Adrenal gland (tissue), 12 donors: ENCODE measurements around the gene DNAH1. TPM values are rescaled to one million over a fixed set of nuclear protein-coding genes. Genes with fewer than 3 reads are reported as not detected.

Source experiments
- DNase-seq, 7 donors: peaks; one replicate each; pipeline ENCODE4 v3.0.0-alpha.2; 2019 to 2020
- H3K27ac ChIP-seq, 5 donors: fragments of 200-600 bp; sonication (generic) in 4 of 5; 1 replicate in 3 of 5; 2 replicates in 2 of 5; pipeline versions ENCODE4 v1.5.1 to v1.8.0; 2016 to 2020; ENCODE audit warnings: mild to moderate bottlenecking in 1 of 5
- H3K27me3 ChIP-seq: fragments of 200-600 bp; 2 replicates; pipeline ENCODE4 v1.8.0; 2021
- H3K36me3 ChIP-seq, 2 donors: fragments of 200-600 bp; replicated peaks in 1 of 2; 1 replicate in 1 of 2; 2 replicates in 1 of 2; pipeline versions ENCODE4 v1.5.1 to v1.8.0; 2018 to 2022
- H3K4me1 ChIP-seq, 2 donors: fragments of 200-600 bp; replicated peaks in 1 of 2; 1 replicate in 1 of 2; 2 replicates in 1 of 2; pipeline versions ENCODE4 v1.5.1 to v1.8.0; 2018 to 2021
- H3K4me3 ChIP-seq, 4 donors: fragments of 200-600 bp; sonication (generic) in 3 of 4; one replicate each; pipeline ENCODE4 v1.5.1; 2016 to 2018
- H3K9me3 ChIP-seq, 3 donors: fragments of 200-600 bp; sonication (generic) in 1 of 3; replicated peaks in 1 of 3; 1 replicate in 2 of 3; 2 replicates in 1 of 3; pipeline versions ENCODE4 v1.5.1 to v1.8.0; 2016 to 2021
- CTCF ChIP-seq, 6 experiments: fragments of 450-650 bp in 4 of 6; fragments of 200-600 bp in 2 of 6; sonication (generic) in 1 of 6; IDR thresholded peaks; 1 replicate in 5 of 6; 2 replicates in 1 of 6; pipeline versions ENCODE4 v1.5.1 to v1.8.0; 2016 to 2021; ENCODE audit warnings: antibody characterized with exemption in 6 of 6, mild to moderate bottlenecking in 2 of 6, moderate library complexity in 1 of 6
- POLR2A ChIP-seq, 2 donors: fragments of 450-650 bp; IDR thresholded peaks; one replicate each; pipeline ENCODE4 v1.6.1; 2017; ENCODE audit warnings: antibody characterized with exemption in 2 of 2, mild to moderate bottlenecking in 2 of 2, moderate library complexity in 1 of 2
- WGBS, 4 donors: extraction: QIAGEN DNeasy Blood & Tissue Kit in 2 of 4; methylation state at CpG; one replicate each; pipeline versions ENCODE4 v1.1.5 to v1.1.7; 2013 to 2017; 5-methylcytosine and 5-hydroxymethylcytosine counted together
- intact Hi-C, 2 donors: fragments of 100-400 bp; cut with DNase I; formaldehyde crosslinking; loops; one replicate each; pipeline versions ENCODE4 v1.14.1 to v1.15.0; 2022 to 2023
- polyA plus RNA-seq, 3 donors: library from polyadenylated mRNA; stranded (reverse); fragments of 200-250 nt in 2 of 3; fragments of 350-450 nt in 1 of 3; fragmentation: Illumina TruSeq in 1 of 3; extraction: RNeasy Lipid Tissue Mini Kit (QIAGEN cat#74804) in 1 of 3; gene quantifications; one replicate each; pipeline ENCODE4 v1.2.3, GENCODE V29; 2013 to 2014
- total RNA-seq, 9 donors: library from RNA; depleted of rRNA in 4 of 9; stranded (reverse); fragments of >200 nt in 4 of 9; fragments of 120-200 nt in 1 of 9; fragmentation: NEBNext Ultra II Directional in 1 of 9; extraction: Animal tissue kit (Norgen Biotek cat#: 25700) in 1 of 9; gene quantifications; one replicate each; pipeline versions ENCODE4 v1.1.0 to v1.2.4, GENCODE V29; 2013 to 2023
- donor health status: healthy with polysubstance abuse.
- donor health status: Bipolar disorder and iron deficiency.
- donor health status: DM: yes; HTN: yes; CAD: no.
- donor health status: DM: no; HTN: no; CAD: no.
- donor health status: DM: no; HTN: no; CAD: no.
- donor health status: DM: yes; HTN: yes; CAD: no.

DNAH1 gene
- total and polyA plus RNA-seq, 12 donors: 2.1 to 24.4 (median 9.0) TPM

GRCh38 chr3:52347716-52348635 lies 31.9 kb downstream of the DNAH1 start:
- H3K36me3 ChIP-seq: no peaks in the 10 kb centered on the region
- no peak for DNase-seq
- H3K9me3 ChIP-seq: no peaks in the 10 kb centered on the region
- peaks cover 18 to 20% of the 10 kb centered on the region in 2 donors for H3K4me1 ChIP-seq
- no peak overlapping the region for H3K4me3 ChIP-seq
- no peak for TF ChIP-seq CTCF (IDR thresholded peaks at IDR 0.05)
- no peak for TF ChIP-seq POLR2A (IDR thresholded peaks at IDR 0.05)
- no peaks in the 10 kb centered on the region for H3K27me3 ChIP-seq
- H3K27ac ChIP-seq: peak overlapping the region in 2 of 5 donors; percentile 55 to 88
- intact Hi-C loops: loop anchor here in 1 of 2 donors (5.0 kb wide), 1 partner anchor 126 kb away; no protein-coding TSS in a partner anchor
- 91 to 93% (median 93%) methylated on average over 7 to 13 of the region's 13 CpGs for WGBS, 4 donors

- H3K36me3 ChIP-seq: no peaks in the 10 kb centered on the region
- intact Hi-C loops: loop anchor here in 1 of 2 donors (5.0 kb wide), 1 partner anchor 127 kb away; no protein-coding TSS in a partner anchor
- no peak for TF ChIP-seq POLR2A (IDR thresholded peaks at IDR 0.05)
- no peak for TF ChIP-seq CTCF (IDR thresholded peaks at IDR 0.05)
- WGBS, 4 donors: 91 to 100% (median 98%) methylated on average over 2 to 11 of the region's 11 CpGs
- no peak overlapping the region for H3K4me3 ChIP-seq
- no peaks in the 10 kb centered on the region for H3K9me3 ChIP-seq
- no peak overlapping the region for H3K27ac ChIP-seq
- DNase-seq: no peak
- H3K4me1 ChIP-seq: peaks cover 18 to 20% of the 10 kb centered on the region in 2 donors
- H3K27me3 ChIP-seq: no peaks in the 10 kb centered on the region
These were observed 33.0 kb downstream of the DNAH1 start for GRCh38 chr3:52349131-52349530.

- DNase-seq: no peak
- no peak overlapping the region for H3K4me3 ChIP-seq
- H3K27ac ChIP-seq: no peak overlapping the region
- intact Hi-C loops: loop anchor here in 1 of 2 donors (5.0 kb wide), 1 partner anchor 128 kb away; no protein-coding TSS in a partner anchor
- H3K9me3 ChIP-seq: no peaks in the 10 kb centered on the region
- TF ChIP-seq CTCF (IDR thresholded peaks at IDR 0.05) (no peak), POLR2A (IDR thresholded peaks at IDR 0.05) (no peak)
- peaks cover 18 to 20% of the 10 kb centered on the region in 2 donors for H3K4me1 ChIP-seq
- H3K36me3 ChIP-seq: no peaks in the 10 kb centered on the region
- no peaks in the 10 kb centered on the region for H3K27me3 ChIP-seq
- WGBS, 4 donors: 89 to 95% (median 90%) methylated on average over 18 to 19 of the region's 19 CpGs
These were observed 33.7 kb downstream of the DNAH1 start for GRCh38 chr3:52349611-52350395.

- TF ChIP-seq POLR2A (IDR thresholded peaks at IDR 0.05) (no peak), CTCF (IDR thresholded peaks at IDR 0.05) (no peak)
These were observed 34.3 kb downstream of the DNAH1 start for GRCh38 chr3:52350416-52350815.

More at GRCh38 chr3:52350416-52350815, 34.3 kb downstream of the DNAH1 start:
- intact Hi-C loops: no loop called here
- no peaks in the 10 kb centered on the region for H3K9me3 ChIP-seq
- WGBS, 4 donors: 88 to 97% (median 93%) methylated on average over 5 to 7 of the region's 7 CpGs
- no peak for DNase-seq
- peaks cover 18 to 19% of the 10 kb centered on the region in 2 donors for H3K4me1 ChIP-seq
- no peaks in the 10 kb centered on the region for H3K27me3 ChIP-seq
- H3K27ac ChIP-seq: no peak overlapping the region
- no peak overlapping the region for H3K4me3 ChIP-seq
- H3K36me3 ChIP-seq: no peaks in the 10 kb centered on the region
